IPS-NIHi7 (cell line): ENCODE data around the gene KLF18.
"Not testable (repeated sequence)": the region's sequence is repeated elsewhere in the genome, so short reads cannot be mapped to it uniquely, and the experiment has no call there.

ENCODE experiments used
- DNase-seq: peaks from one replicate; pipeline ENCODE4 v3.0.0; 2012; ENCODE audit warnings: mixed read lengths; ENCODE audit errors: extremely low spot score

The KLF18 gene

DNA sequence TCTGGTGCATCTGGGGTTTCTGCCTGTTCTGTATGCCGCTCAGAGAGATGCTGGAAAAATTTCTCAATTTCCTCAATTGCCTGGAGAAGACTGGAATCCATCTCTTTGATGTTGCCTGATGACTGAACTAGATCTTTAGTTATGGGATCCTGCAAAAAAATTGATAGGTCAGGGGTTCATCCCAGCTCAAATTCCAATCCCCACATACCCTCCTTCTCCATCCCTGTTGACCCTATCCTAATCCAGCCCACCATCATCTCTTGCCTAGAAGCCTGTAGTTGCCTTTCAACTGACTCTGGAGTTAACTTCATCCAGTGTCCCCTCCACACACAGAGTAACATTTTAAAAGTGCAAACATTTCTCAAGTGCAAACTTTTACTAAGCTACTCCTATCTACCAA lies at the start of gene KLF18:
KLF18 (minus strand) TSS at position 101 of the 400 bp plus-strand sequence; CDS start at position 101, 0 bp downstream.
- no peak for DNase-seq

DNA sequence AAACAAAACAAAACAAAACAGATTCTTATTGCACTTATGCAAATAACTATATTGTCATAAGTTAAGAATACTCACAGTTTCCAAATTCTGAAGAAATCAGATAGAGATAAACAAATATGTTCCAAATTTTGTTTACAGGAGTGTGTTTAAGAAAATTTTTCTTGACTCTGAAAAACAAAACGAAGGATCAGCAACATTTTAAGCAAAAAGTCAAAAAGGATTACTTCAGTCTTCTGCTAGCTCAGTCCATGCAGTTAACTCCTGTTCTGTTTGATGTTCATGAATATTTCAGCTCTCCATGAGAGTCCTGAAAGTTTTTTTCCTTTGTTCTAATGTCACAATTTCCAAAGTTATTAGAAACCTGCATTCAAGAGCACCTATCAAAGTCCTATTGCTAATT lies 33.2 kb upstream of the KLF18 start:
- no peak for DNase-seq

DNA sequence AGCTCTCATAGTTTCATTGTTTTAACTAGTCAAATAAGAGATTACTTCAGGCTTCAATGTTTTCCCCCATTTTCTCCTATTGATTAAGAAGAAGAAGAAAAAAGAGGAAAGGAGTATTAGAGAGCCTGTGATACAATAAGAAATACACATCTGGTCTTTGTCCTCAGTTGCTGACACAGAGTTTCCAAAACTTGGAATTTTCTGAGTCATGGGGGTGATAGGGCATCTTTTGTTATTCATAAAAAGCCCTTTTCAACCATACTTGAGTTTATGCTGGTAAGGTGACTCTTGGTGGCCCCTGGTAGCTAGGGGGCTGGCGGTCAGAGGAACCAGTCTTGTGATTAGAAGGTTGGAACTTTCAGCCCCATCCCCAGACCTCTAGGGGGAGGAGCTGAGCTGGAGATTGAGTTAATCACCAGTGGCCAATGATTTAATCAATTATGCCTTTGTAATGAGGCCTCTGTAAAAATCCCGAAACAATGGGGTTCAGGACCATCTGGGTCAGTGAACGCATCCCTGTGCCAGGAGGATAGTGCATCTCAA lies 28.9 kb upstream of the KLF18 start:
- no peak for DNase-seq

DNA sequence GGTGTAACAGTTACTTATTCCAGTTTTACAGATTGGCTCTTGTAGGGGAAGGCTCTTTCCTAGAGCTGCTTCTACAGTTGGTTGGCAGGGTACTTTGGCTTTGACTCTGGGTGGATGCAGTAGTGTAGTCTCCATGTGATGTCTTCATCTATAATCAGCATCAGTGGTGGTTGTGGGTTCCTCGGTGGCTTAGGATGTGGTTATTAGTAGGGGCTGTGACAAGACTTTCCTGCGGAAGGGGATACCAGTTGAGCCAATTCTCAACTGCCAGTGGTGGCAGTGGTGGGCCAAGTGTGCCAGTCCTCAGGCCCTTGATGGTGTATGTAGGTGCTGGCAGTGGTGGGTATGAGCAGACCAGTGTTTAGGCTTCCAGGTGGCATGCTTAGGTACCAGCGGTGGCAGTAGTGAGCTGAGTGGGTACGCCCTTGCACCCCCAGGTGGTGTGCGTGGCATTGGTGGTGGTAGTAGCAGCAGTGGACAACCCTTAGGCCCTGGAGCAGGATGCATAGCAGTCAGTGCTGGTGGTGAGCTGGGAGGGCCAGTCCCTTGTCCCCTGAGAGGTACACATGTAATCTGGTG lies 27.2 kb upstream of the KLF18 start:
- DNase-seq, result no peak

DNA sequence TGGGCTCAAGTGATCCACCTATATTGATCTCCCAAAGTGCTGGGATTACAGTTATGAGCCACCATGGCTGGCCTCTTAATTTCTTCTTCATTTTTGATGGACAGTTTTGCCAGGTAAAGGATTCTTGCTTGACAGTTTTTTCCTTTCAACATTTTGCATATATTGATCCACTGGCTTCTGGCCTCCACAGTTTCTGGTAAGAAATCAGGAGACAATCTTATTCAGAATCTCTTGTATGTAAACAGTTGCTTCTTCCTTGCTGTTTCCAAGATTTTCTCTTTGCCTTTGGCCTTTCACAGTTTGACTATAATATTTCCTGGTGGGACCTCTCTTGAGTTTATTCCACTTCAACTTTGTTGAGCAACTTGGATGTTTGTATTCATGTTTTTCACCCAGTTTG lies 20.1 kb upstream of the KLF18 start:
- DNase-seq, result no peak

DNA sequence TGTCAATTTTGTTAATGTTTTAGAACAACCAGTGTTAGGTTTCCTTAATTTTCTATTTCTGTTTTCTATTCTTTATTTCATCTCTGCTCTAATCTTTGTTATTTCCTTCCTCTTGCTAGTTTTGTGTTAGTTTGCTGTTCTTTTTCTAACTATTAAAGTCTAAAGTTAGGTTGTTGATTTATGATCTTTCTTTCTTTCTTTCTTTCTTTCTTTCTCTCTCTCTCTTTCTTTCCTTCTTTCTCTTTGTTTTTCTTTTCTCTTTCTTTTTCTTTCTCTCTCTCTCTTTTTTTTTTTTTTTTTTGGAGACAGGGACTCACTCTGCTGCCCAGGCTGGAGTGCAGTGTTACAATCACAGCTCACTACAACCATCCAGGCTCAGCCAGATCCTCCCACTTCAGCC lies 17.4 kb upstream of the KLF18 start:
- no peak for DNase-seq

DNA sequence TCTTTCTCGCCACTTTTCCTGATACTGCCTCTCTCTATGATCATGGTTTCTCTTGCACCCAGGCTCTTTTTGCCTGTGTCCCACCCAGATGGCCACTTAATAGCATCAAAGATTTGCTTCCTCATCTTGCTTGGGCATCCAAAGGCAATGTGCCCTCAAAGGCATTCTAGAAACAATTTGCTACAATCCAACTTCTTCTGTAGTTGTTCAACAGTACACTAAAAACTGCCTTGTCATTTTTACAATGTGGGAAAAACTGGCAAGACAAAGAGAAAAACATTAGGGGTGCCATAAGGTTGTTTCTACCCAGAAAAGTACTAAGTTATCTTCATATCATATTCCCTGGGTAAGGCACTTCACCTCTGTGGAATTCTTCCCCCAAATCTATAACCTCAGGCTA lies 16.5 kb upstream of the KLF18 start:
- DNase-seq, result no peak

DNA sequence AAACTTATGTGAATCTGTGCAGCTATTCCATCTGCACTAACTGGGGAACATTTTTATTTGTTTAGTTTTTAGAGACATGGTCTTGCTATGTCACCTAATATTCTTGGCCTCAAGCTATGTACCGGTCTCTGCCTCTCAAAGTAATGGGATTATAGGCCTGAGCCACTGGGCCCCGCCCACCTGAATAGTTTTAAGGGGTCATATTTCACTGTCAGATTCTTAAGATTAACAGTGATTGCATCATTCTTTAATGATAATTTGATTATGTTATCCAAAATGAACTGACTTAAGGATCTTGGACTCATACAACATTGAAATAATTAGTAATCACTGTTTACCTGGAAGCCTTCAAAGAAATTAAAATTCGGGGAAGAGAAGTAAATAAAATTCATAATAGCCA lies 12.6 kb upstream of the KLF18 start:
- DNase-seq, result no peak

DNA sequence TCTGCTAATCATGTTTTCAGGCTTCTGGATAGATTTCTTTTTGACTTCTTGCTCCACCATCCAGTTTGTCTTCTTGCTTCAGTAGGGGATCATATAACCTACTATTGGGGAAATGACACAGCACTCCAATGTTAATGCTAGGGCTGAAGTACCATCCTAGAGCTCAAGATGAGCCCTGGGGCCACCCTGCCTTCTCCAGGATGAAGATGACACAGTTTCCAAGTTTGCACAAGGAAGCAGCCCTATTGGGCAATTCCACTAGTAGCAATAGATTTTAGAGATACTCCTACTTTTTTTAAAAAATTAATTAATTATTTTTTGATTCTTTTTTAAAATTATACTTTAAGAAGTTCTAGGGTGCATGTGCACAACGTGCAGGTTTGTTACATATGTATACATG lies 11.3 kb upstream of the KLF18 start:
- DNase-seq, result no peak

DNA sequence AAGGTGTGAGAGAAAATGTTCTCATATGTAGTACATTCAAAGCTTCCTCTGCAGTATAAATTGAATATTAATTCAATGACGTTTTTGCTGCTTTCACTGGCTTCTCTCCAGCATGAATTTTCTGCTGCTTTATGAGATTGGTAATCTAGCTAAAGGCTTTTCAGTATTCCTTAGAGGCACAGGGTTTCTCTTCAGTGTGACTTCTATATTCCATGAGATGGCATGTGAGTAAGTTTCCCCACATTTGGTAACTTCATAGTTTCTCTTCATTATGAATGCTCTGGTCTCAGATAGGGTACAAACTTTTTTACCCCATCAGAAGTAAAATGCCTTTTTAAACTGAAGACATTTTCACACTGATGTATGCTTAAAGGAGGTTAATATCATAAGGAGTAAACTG lies 10.4 kb upstream of the KLF18 start:
- no peak for DNase-seq

DNA sequence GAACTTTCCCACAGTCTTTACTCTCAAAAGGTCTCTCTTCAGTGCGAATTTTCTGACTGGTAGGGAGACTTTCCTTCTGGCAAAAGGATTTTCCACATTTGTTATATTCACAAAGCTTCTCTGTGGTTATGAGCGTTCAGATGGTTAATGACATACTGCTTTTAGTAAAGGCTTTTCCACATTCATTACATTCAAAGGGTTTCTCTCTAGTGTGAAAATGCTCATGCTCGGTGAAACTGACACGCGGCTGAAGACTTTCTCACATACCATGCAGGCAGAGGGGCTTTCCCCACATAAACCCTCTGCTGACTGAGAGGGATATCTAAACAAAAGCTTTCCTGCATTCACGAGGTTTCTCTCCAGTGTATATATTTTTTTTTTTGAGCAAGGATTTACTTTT lies 9.9 kb upstream of the KLF18 start:
- DNase-seq, result no peak

DNA sequence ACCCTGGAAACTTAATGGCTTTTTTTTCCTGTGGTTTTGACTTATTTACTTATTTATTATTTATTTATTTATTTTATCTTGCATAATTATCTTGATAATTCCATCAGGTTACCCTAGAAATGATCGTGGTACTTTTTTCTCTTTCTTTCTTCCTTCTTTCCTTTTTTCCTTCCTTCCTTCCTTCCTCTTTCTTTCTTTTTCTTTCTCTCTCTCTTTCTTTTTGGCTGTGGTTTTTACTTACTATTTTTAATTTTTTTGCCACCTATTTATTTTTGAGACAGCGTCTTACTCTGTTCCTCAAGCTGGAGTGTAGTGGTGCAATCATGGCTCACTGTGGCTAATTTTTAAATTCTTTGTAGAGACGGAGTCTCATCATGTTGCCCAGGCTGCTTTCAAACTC lies 6.2 kb upstream of the KLF18 start:
- no peak for DNase-seq

DNA sequence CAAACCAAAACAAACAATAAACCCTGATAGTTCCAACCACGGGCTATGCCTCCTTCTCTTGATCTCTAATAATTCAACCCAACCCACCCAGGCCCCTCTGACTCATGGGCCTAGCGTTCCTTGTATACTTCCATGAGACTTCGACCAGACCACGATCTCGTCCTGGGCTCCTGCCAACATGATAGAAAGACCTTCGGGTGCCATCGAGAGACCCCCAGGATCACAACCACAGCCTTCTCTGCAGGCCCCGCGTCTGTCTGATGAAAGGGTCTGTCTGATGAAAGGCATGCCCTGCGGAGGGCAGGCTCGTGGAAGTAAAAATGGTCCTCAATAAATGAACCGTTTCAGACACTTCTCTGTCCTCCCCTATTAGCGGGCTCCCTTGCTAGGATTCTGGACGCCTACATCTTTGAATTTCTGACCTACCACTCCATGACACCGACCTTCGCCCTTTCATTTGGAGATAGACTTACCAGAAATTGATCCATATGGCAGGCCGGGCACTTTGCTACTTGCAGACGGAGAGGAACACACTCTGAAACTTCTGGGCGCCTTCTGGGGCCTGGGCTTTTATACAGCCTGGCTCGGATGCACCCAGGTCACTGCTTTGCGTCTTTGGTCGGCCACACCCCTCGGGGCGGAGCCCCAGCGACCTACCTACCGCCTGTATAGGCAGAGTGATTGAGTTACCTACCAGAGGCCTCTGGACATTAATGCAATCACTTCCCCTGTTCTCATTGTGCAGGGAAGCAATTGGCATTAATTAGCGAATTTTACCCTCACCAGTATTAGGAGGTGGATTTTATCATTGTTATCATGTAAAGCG lies 5.3 kb upstream of the KLF18 start:
- peak; percentile 43 for DNase-seq

DNA sequence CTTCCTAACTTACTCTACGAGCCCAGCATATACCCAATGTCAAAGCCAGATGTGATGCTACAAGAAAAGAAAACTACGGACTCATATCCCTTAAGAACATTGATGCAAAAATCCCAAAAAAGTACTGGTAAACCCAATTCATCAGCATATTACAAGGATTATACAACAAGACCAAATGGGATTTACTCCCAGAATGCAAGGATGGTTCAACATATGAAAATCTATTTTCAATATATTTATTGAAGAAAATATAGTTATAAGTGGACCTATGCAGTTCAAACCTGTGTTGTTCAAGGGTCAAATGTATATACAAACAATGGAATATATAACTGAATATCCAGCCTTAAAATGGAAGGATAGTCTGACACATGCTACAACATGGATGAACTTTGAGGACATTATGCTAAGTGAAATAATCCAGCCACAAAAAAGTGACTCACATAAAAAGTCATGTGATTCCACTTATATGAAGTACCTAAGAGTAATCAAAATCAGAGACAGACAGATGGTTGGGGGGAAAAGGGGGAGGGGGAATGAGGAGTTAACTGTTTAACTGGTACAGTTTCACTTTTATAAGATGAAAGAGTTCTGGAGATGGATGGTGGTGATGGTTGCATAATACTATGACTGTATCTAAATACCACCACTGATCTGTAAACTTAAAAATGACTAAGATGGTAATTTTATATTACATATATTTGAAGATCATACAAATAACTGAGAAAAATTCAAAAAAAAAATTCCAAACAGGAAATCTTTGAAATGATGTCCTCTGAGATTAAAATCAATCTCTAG lies 3.7 kb upstream of the KLF18 start:
- DNase-seq, result no peak

DNA sequence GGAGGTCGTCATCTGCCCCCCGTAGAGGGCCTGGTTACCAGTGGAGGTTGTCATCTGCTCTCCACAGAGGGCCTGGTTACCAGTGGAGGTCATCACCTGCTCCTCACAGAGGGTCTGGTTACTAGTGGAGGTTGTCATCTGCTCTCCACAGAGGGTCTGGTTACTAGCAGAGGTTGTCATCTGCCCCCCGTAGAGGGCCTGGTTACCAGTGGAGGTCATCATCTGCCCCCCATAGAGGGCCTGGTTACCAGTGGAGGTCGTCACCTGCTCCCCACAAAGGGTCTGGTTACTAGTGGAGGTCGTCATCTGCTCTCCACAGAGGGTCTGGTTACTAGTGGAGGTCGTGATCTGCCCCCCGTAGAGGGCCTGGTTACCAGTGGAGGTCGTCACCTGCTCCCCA lies 1.9 kb downstream of the KLF18 start:
- not testable (repeated sequence) for DNase-seq

DNA sequence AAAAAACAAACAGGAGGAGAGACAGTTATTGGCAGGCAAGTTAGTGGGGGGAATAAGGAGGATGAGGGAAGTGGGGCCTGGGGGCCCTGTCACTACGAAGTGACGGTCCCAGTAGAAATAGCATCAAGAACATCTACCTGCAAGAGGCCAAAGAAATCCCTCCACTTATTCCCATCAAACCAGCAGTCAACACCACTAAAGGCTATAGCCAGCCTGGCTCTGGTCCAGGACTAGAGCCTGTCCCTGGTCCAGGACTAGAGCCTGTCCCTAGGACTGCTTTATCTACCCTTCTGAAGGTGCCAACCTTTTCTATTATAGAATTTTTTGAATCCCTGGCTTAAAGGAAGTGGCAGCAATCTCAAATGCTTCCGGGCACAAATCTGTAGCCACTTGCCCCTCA lies 3.2 kb downstream of the KLF18 start:
- DNase-seq, result no peak

DNA sequence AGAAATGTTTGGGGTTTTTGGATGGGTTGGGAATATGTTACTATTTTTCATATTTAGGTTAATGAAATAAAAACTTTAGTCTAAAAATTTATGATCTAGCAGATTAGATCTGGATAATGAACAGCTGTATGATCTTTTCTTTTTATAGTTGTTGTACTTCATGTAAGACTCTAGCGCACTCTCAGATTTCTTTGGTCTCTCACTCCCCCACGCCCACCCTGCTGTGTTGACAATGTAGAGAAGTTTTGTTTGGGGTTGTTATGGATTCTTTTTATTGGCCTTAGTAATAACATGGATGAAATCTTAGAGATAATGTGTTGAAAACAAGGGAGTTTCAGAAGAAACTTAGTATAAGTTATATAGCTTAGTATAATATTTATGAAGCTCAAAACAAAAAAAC lies 5.5 kb downstream of the KLF18 start:
- DNase-seq, result no peak

DNA sequence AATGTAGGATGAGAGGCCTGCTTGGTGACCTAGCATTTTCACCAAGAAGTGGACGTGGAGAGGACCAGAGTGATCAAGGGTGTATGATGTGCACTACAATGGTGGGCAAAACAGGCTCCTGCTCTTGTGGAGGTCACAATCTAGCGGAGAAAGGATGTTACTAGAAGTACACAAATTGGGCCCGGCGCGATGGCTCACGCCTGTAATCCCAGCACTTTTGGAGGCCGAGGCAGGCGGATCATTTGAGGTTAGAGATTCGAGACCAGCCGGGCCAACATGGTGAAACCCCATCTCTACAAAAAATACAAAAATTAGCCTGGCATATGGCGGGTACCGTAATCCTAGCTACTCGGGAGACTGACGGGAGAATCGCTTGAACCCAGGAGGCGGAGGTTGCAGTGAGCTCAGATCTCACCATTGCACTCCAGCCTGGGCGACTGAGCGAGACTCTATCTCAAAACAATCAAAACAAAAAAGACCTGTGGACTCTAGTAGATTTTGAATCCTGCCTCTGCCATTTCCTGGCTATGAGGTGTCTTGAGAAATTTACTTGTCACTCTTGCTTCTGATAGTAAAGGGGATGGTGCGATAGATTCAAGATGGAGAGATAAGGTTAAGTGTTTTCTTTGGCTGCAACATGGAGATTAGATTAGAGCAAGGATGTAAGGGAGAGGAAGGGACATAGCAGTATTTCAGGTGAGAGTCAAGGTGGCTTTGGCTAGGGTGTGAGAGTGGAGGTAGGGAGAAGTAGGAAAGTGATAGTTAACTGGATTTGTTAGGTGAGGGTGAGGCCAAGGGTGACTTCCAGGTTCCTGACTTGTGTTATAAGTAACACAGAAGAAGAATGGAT lies 7.1 kb downstream of the KLF18 start:
- peak; percentile 10 for DNase-seq

DNA sequence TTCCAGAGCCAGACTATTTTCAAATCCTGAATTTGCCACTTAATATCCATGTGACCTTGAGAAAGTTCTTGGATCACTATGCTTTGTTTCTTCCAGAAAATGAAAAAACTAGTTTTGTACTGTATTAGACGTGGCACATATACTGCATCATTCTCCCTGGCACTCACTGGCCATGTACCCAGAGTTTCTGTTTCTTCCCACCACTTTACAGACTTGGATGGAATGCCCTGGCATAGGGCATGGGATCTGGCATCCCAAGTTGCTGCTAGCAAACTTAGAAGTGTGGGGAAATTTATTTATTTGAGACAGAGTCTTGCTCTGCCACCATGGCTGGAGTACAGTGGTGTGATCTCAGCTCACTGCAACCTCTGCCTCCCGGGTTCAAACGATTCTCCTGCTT lies 10.0 kb downstream of the KLF18 start:
- no peak for DNase-seq

DNA sequence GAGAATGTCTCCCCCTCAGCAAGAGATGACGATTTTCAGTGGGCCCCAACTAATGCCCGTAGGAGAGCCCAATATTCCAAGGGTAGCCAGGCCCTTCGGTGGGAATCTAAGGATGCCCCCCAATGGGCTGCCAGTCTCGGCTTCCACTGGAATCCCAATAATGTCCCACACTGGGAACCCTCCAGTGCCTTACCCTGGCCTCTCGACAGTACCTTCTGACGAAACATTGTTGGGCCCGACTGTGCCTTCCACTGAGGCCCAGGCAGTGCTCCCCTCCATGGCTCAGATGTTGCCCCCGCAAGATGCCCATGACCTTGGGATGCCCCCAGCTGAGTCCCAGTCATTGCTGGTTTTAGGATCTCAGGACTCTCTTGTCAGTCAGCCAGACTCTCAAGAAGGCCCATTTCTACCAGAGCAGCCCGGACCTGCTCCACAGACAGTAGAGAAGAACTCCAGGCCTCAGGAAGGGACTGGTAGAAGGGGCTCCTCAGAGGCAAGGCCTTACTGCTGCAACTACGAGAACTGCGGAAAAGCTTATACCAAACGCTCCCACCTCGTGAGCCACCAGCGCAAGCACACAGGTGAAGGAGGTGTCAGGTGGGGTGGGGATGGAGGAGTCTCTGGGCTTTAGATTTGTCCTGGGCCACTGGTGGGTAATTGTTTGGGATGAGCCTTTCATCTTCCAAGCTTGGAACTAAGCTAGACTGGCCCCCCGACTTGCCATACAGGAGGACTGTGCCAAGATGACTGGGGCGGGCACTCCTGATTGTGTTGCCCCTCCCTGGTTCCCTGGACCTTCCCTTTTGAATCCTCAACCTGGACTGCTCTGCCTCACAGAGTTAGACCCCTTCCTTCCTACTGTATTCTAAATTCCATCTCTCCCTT lies 11.6 kb downstream of the KLF18 start:
- DNase-seq, result no peak
